MG63 (cell line): ENCODE data around the gene GVQW3. TPM values are rescaled to one million over a fixed set of nuclear protein-coding genes. Genes with fewer than 3 reads are reported as not detected.
"Not testable (repeated sequence)": the region's sequence is repeated elsewhere in the genome, so short reads cannot be mapped to it uniquely, and the experiment has no call there.

ENCODE experiments used
- DNase-seq: peaks from one replicate; pipeline ENCODE4 v3.0.0-alpha.2; 2020
- H3K27me3 ChIP-seq: fragments of 250-450 bp; sonication (Bioruptor Pico); 2 replicates; pipeline ENCODE4 v1.5.1; 2020; ENCODE audit warnings: mild to moderate bottlenecking, moderate library complexity
- H3K36me3 ChIP-seq: fragments of 250-450 bp; sonication (Bioruptor Pico); 2 replicates; pipeline ENCODE4 v1.5.1; 2020; ENCODE audit warnings: mild to moderate bottlenecking, moderate library complexity
- H3K4me3 ChIP-seq: fragments of 250-450 bp; sonication (Bioruptor Pico); 2 replicates; pipeline ENCODE4 v1.5.1; 2020; ENCODE audit warnings: mild to moderate bottlenecking, moderate library complexity
- H3K9me3 ChIP-seq: fragments of 250-450 bp; sonication (Bioruptor Pico); 2 replicates; pipeline ENCODE4 v1.5.1; 2020; ENCODE audit warnings: mild to moderate bottlenecking, moderate library complexity
- total RNA-seq: library from RNA; depleted of rRNA; stranded (reverse); fragments of >200 nt; shearing (Covaris generic); gene quantifications from 2 replicates; pipeline ENCODE4 v1.2.3, GENCODE V29; 2014; ENCODE audit warnings: low replicate concordance

Gene GVQW3
- total RNA-seq, 1 experiment from 2014 or later = 1.0 TPM

- no peak overlapping the region for H3K4me3 ChIP-seq
- no peak for DNase-seq
- no peaks in the 10 kb centered on the region for H3K27me3 ChIP-seq
- no peaks in the 10 kb centered on the region for H3K9me3 ChIP-seq
- H3K36me3 ChIP-seq = no peaks in the 10 kb centered on the region
These were observed 4.2 kb upstream of the GVQW3 start for GRCh38 chr11:76376746-76377558.

GRCh38 chr11:76379807-76380158, 1.3 kb upstream of the GVQW3 start:
- H3K4me3 ChIP-seq = peak overlapping the region; percentile 73
- H3K27me3 ChIP-seq = no peaks in the 10 kb centered on the region
- 0 out of 2 replicates have a peak, but pooled peaks cover 2% of the 10 kb centered on the region for H3K36me3 ChIP-seq
- DNase-seq = no peak
- no peaks in the 10 kb centered on the region for H3K9me3 ChIP-seq

GRCh38 chr11:76380159-76380976, 755 bp upstream of the GVQW3 start:
- H3K4me3 ChIP-seq = peak overlapping the region; percentile 73
- peak; percentile 29 for DNase-seq
- H3K36me3 ChIP-seq = 0 out of 2 replicates have a peak, but pooled peaks cover 2% of the 10 kb centered on the region
- H3K27me3 ChIP-seq = no peaks in the 10 kb centered on the region
- no peaks in the 10 kb centered on the region for H3K9me3 ChIP-seq

GRCh38 chr11:76382209-76382608, 1.1 kb downstream of the GVQW3 start:
- H3K9me3 ChIP-seq = no peaks in the 10 kb centered on the region
- no peak for DNase-seq
- no peaks in the 10 kb centered on the region for H3K27me3 ChIP-seq
- 0 out of 2 replicates have a peak, but pooled peaks cover 2% of the 10 kb centered on the region for H3K36me3 ChIP-seq
- peak overlapping the region; percentile 73 for H3K4me3 ChIP-seq

GRCh38 chr11:76385903-76386302, 4.8 kb downstream of the GVQW3 start:
- no peak for DNase-seq

GRCh38 chr11:76388408-76388807, 7.3 kb downstream of the GVQW3 start:
- no peaks in the 10 kb centered on the region for H3K27me3 ChIP-seq
- H3K4me3 ChIP-seq = no peak overlapping the region
- 0 out of 2 replicates have a peak, but pooled peaks cover 2% of the 10 kb centered on the region for H3K36me3 ChIP-seq
- no peaks in the 10 kb centered on the region for H3K9me3 ChIP-seq
- no peak for DNase-seq

More at GRCh38 chr11:76385903-76386302, 4.8 kb downstream of the GVQW3 start:
- no peak overlapping the region for H3K4me3 ChIP-seq
- no peaks in the 10 kb centered on the region for H3K27me3 ChIP-seq
- H3K36me3 ChIP-seq = 0 out of 2 replicates have a peak, but pooled peaks cover 2% of the 10 kb centered on the region
- H3K9me3 ChIP-seq = no peaks in the 10 kb centered on the region

GRCh38 chr11:76391021-76391420, 9.9 kb downstream of the GVQW3 start:
- DNase-seq = no peak
- no peaks in the 10 kb centered on the region for H3K9me3 ChIP-seq

GRCh38 chr11:76391811-76392475, 10.8 kb downstream of the GVQW3 start:
- no peak for DNase-seq
- Histone ChIP-seq H3K27me3 (no peaks in the 10 kb centered on the region), H3K9me3 (no peaks in the 10 kb centered on the region)

More at GRCh38 chr11:76391021-76391420, 9.9 kb downstream of the GVQW3 start:
- no peak overlapping the region for H3K4me3 ChIP-seq
- H3K36me3 ChIP-seq = no peaks in the 10 kb centered on the region
- H3K27me3 ChIP-seq = no peaks in the 10 kb centered on the region

GRCh38 chr11:76392870-76393269, 11.7 kb downstream of the GVQW3 start:
- Histone ChIP-seq H3K4me3 (no peak overlapping the region), H3K27me3 (no peaks in the 10 kb centered on the region), H3K9me3 (no peaks in the 10 kb centered on the region), H3K36me3 (no peaks in the 10 kb centered on the region)
- no peak for DNase-seq

More at GRCh38 chr11:76391811-76392475, 10.8 kb downstream of the GVQW3 start:
- H3K4me3 ChIP-seq = no peak overlapping the region
- H3K36me3 ChIP-seq = no peaks in the 10 kb centered on the region

- H3K9me3 ChIP-seq = no peaks in the 10 kb centered on the region
- H3K4me3 ChIP-seq = no peak overlapping the region
- H3K36me3 ChIP-seq = no peaks in the 10 kb centered on the region
- no peaks in the 10 kb centered on the region for H3K27me3 ChIP-seq
- no peak for DNase-seq
These were observed 13.3 kb downstream of the GVQW3 start for GRCh38 chr11:76394411-76394810.

- Histone ChIP-seq H3K27me3 (no peaks in the 10 kb centered on the region), H3K9me3 (no peaks in the 10 kb centered on the region), H3K36me3 (no peaks in the 10 kb centered on the region), H3K4me3 (no peak overlapping the region)
- DNase-seq = no peak
These were observed 14.2 kb downstream of the GVQW3 start for GRCh38 chr11:76395296-76395695.

GRCh38 chr11:76397383-76397782, 16.3 kb downstream of the GVQW3 start:
- no peak overlapping the region for H3K4me3 ChIP-seq
- H3K36me3 ChIP-seq = no peaks in the 10 kb centered on the region
- H3K27me3 ChIP-seq = no peaks in the 10 kb centered on the region
- DNase-seq = no peak
- no peaks in the 10 kb centered on the region for H3K9me3 ChIP-seq

GRCh38 chr11:76400967-76401366, 19.8 kb downstream of the GVQW3 start:
- DNase-seq = no peak
- Histone ChIP-seq H3K27me3 (no peaks in the 10 kb centered on the region), H3K9me3 (no peaks in the 10 kb centered on the region), H3K36me3 (no peaks in the 10 kb centered on the region), H3K4me3 (no peak overlapping the region)

- not testable (repeated sequence) for DNase-seq, H3K9me3 ChIP-seq, H3K4me3 ChIP-seq, H3K36me3 ChIP-seq, H3K27me3 ChIP-seq
These were observed 20.4 kb downstream of the GVQW3 start for GRCh38 chr11:76401484-76401883.

- H3K36me3 ChIP-seq = no peaks in the 10 kb centered on the region
- H3K27me3 ChIP-seq = no peaks in the 10 kb centered on the region
- DNase-seq = no peak
- H3K9me3 ChIP-seq = no peaks in the 10 kb centered on the region
- no peak overlapping the region for H3K4me3 ChIP-seq
These were observed 25.2 kb downstream of the GVQW3 start for GRCh38 chr11:76406359-76406758.

GRCh38 chr11:76408171-76408965, 27.2 kb downstream of the GVQW3 start:
- Histone ChIP-seq H3K9me3 (no peaks in the 10 kb centered on the region), H3K36me3 (no peaks in the 10 kb centered on the region), H3K27me3 (no peaks in the 10 kb centered on the region), H3K4me3 (no peak overlapping the region)
- DNase-seq = no peak
